ENCODE measurements around the gene STK17A.
"Not testable (repeated sequence)": the region's sequence is repeated elsewhere in the genome, so short reads cannot be mapped to it uniquely, and the experiment has no call there.

Gene STK17A

GRCh38 chr7:43653466-43653865 is 70.6 kb downstream of the STK17A start:
- CTCF ChIA-PET, result interaction anchor here (0.6 to 7.4 kb wide), 4 partner anchors 46 to 1199 kb away, joined by 3 to 108 read pairs (median 15); partner anchors contain the start of gene STK17A
- Mint-ChIP-seq H3K27ac (no peak overlapping the region), H3K27me3 (no peaks in the 10 kb centered on the region), H3K9me3 (no peaks in the 10 kb centered on the region), H3K36me3 (peaks cover 33% of the 10 kb centered on the region), H3K4me1 (peaks cover 80% of the 10 kb centered on the region), H3K4me3 (no peak overlapping the region)
- DNase-seq, result no peak

- Mint-ChIP-seq H3K27ac (peak overlapping the region; percentile 29), H3K4me1 (peaks cover 80% of the 10 kb centered on the region), H3K36me3 (peaks cover 39% of the 10 kb centered on the region), H3K27me3 (no peaks in the 10 kb centered on the region), H3K9me3 (no peaks in the 10 kb centered on the region), H3K4me3 (no peak overlapping the region)
- DNase-seq, result no peak
- CTCF ChIA-PET, result interaction anchor here (0.6 to 7.4 kb wide), 3 partner anchors 45 to 69 kb away, joined by 3 to 108 read pairs (median 27); partner anchors contain the start of gene STK17A
Measured at GRCh38 chr7:43653891-43654504, 71.1 kb downstream of the STK17A start.

GRCh38 chr7:43655584-43655983 is 72.7 kb downstream of the STK17A start:
- CTCF ChIA-PET, result interaction anchor here (1.7 kb wide), 1 partner anchor 73 kb away, joined by 8 read pairs; the partner anchor contains the start of gene STK17A
- Mint-ChIP-seq H3K4me3 (no peak overlapping the region), H3K27ac (no peak overlapping the region), H3K36me3 (peaks cover 44% of the 10 kb centered on the region), H3K9me3 (no peaks in the 10 kb centered on the region), H3K27me3 (no peaks in the 10 kb centered on the region), H3K4me1 (peaks cover 82% of the 10 kb centered on the region)
- DNase-seq, result no peak

GRCh38 chr7:43656997-43657396 is 74.1 kb downstream of the STK17A start:
- Mint-ChIP-seq H3K4me1 (peaks cover 73% of the 10 kb centered on the region), H3K9me3 (no peaks in the 10 kb centered on the region), H3K4me3 (no peak overlapping the region), H3K36me3 (peaks cover 48% of the 10 kb centered on the region), H3K27ac (no peak overlapping the region), H3K27me3 (no peaks in the 10 kb centered on the region)
- no peak for DNase-seq
- CTCF ChIA-PET, result interaction anchor here (1.7 kb wide), 1 partner anchor 74 kb away, joined by 8 read pairs; the partner anchor contains the start of gene STK17A

GRCh38 chr7:43658718-43659548 is 76.0 kb downstream of the STK17A start:
- CTCF ChIA-PET, result no interaction called here
- Mint-ChIP-seq H3K27me3 (no peaks in the 10 kb centered on the region), H3K27ac (peak overlapping the region; percentile 85), H3K4me1 (peaks cover 61% of the 10 kb centered on the region), H3K36me3 (peaks cover 47% of the 10 kb centered on the region), H3K4me3 (peak overlapping the region; percentile 17), H3K9me3 (no peaks in the 10 kb centered on the region)
- DNase-seq, result peak; percentile 42

- no peak overlapping the region for H3K27ac Mint-ChIP-seq
- H3K9me3 Mint-ChIP-seq, result no peaks in the 10 kb centered on the region
- peaks cover 41% of the 10 kb centered on the region for H3K36me3 Mint-ChIP-seq
- CTCF ChIA-PET, result no interaction called here
- no peak for DNase-seq
- no peaks in the 10 kb centered on the region for H3K27me3 Mint-ChIP-seq
- no peak overlapping the region for H3K4me3 Mint-ChIP-seq
- peaks cover 61% of the 10 kb centered on the region for H3K4me1 Mint-ChIP-seq
Measured at GRCh38 chr7:43659549-43659896, 76.6 kb downstream of the STK17A start.

GRCh38 chr7:43660141-43660540 is 77.2 kb downstream of the STK17A start:
- CTCF ChIA-PET, result interaction anchor here (0.7 to 1.0 kb wide), 2 partner anchors 40 to 72 kb away, joined by 3 read pairs; no protein-coding TSS in a partner anchor
- Mint-ChIP-seq H3K27me3 (no peaks in the 10 kb centered on the region), H3K9me3 (peaks cover 2% of the 10 kb centered on the region), H3K27ac (no peak overlapping the region), H3K4me3 (no peak overlapping the region), H3K4me1 (peaks cover 64% of the 10 kb centered on the region), H3K36me3 (peaks cover 42% of the 10 kb centered on the region)
- no peak for DNase-seq

GRCh38 chr7:43664681-43665080 is 81.8 kb downstream of the STK17A start:
- DNase-seq, result no peak
- no peaks in the 10 kb centered on the region for H3K27me3 Mint-ChIP-seq
- peaks cover 51% of the 10 kb centered on the region for H3K4me1 Mint-ChIP-seq
- CTCF ChIA-PET, result interaction anchor here (1.1 to 1.6 kb wide), 2 partner anchors 35 to 80 kb away, joined by 3 to 4 read pairs; no protein-coding TSS in a partner anchor
- H3K36me3 Mint-ChIP-seq, result peaks cover 58% of the 10 kb centered on the region
- H3K27ac Mint-ChIP-seq, result peak overlapping the region; percentile 9
- no peak overlapping the region for H3K4me3 Mint-ChIP-seq
- H3K9me3 Mint-ChIP-seq, result peaks cover 28% of the 10 kb centered on the region

- Mint-ChIP-seq H3K4me1 (peaks cover 53% of the 10 kb centered on the region), H3K27ac (no peak overlapping the region), H3K27me3 (no peaks in the 10 kb centered on the region), H3K36me3 (peaks cover 60% of the 10 kb centered on the region), H3K4me3 (no peak overlapping the region), H3K9me3 (peaks cover 36% of the 10 kb centered on the region)
- CTCF ChIA-PET, result interaction anchor here (1.2 kb wide), 1 partner anchor 33 kb away, joined by 6 read pairs; no protein-coding TSS in a partner anchor
- no peak for DNase-seq
Measured at GRCh38 chr7:43666938-43667337, 84.0 kb downstream of the STK17A start.

- DNase-seq, result no peak
- Mint-ChIP-seq H3K27ac (no peak overlapping the region), H3K36me3 (peaks cover 66% of the 10 kb centered on the region), H3K9me3 (peaks cover 43% of the 10 kb centered on the region), H3K27me3 (no peaks in the 10 kb centered on the region), H3K4me3 (no peak overlapping the region), H3K4me1 (peaks cover 56% of the 10 kb centered on the region)
- CTCF ChIA-PET, result interaction anchor here (1.2 kb wide), 1 partner anchor 32 kb away, joined by 6 read pairs; no protein-coding TSS in a partner anchor
Measured at GRCh38 chr7:43668035-43668434, 85.1 kb downstream of the STK17A start.

GRCh38 chr7:43669286-43670081 is 86.6 kb downstream of the STK17A start:
- CTCF ChIA-PET, result interaction anchor here (1.4 to 1.8 kb wide), 2 partner anchors 30 to 87 kb away, joined by 7 to 8 read pairs; partner anchors contain the start of gene STK17A
- no peak overlapping the region for H3K4me3 Mint-ChIP-seq
- no peaks in the 10 kb centered on the region for H3K27me3 Mint-ChIP-seq
- peaks cover 54% of the 10 kb centered on the region for H3K4me1 Mint-ChIP-seq
- H3K27ac Mint-ChIP-seq, result peak overlapping the region; percentile 56
- H3K36me3 Mint-ChIP-seq, result peaks cover 69% of the 10 kb centered on the region
- DNase-seq, result peak; percentile 47
- H3K9me3 Mint-ChIP-seq, result peaks cover 47% of the 10 kb centered on the region

- CTCF ChIA-PET, result no interaction called here
- no peak for DNase-seq
- Mint-ChIP-seq H3K9me3 (peaks cover 39% of the 10 kb centered on the region), H3K4me3 (no peak overlapping the region), H3K36me3 (peaks cover 70% of the 10 kb centered on the region), H3K27ac (no peak overlapping the region), H3K4me1 (peaks cover 44% of the 10 kb centered on the region), H3K27me3 (no peaks in the 10 kb centered on the region)
Measured at GRCh38 chr7:43671521-43671920, 88.6 kb downstream of the STK17A start.

GRCh38 chr7:43673243-43673976 is 90.5 kb downstream of the STK17A start:
- CTCF ChIA-PET, H3K27ac Mint-ChIP-seq, H3K27me3 Mint-ChIP-seq, DNase-seq, H3K4me3 Mint-ChIP-seq: not testable (repeated sequence)
- H3K36me3 Mint-ChIP-seq, result peaks cover 55% of the 10 kb centered on the region
- H3K9me3 Mint-ChIP-seq, result peaks cover 27% of the 10 kb centered on the region
- peaks cover 49% of the 10 kb centered on the region for H3K4me1 Mint-ChIP-seq

Data from activated naive CD4-positive, alpha-beta T cell treated with anti-CD3 and anti-CD28 coated beads, Interleukin-2, amount 10 ng/mL, durations not matched to agents 7 days and 5 days (primary cell).